ENCODE measurements around the gene ZNF324B. TPM values are rescaled to one million over a fixed set of nuclear protein-coding genes. Genes with fewer than 3 reads are reported as not detected.

ZNF324B gene
- total and polyA plus RNA-seq, 2 of the 8 experiments (the other 6 are each of a cell fraction or from before 2014, with no cell fraction given) = 2.9 to 6.0 TPM

- Histone ChIP-seq H2BK20ac (ENCODE audit: low read length) (no peak within 1 kb of the TSS), H3K79me1 (ENCODE audit: low read depth, low read length) (0 out of 2 replicates have a peak, but pooled peaks cover 5% of the 10 kb centered on the region), H3K4me2 (ENCODE audit: insufficient read depth in 1 of 2, low read depth in 2 of 2, low read length in 2 of 2) (peak within 1 kb of the TSS; percentile 94 to 95), H4K8ac (ENCODE audit: extremely low read depth, insufficient read depth, low read length) (peak within 1 kb of the TSS; percentile 92), H2BK5ac (ENCODE audit: low read depth, low read length) (peak within 1 kb of the TSS; percentile 82), H2BK15ac (ENCODE audit: low read length) (0 out of 2 replicates have a peak within 1 kb of the TSS, but pooled peaks have one; percentile 53), H3K56ac (replicated peaks; ENCODE audit: insufficient read length, low read depth, low read length) (peak within 1 kb of the TSS; percentile 57), H3K4me1 (replicated peaks in 1 of 4; ENCODE audit: control insufficient read depth in 3 of 4, insufficient read depth in 4 of 4, low read length in 3 of 4) (peaks cover 0 to 18% (median 9%) of the 10 kb centered on the region in 4 experiments; a peak in 5 of 7 replicates), H3K79me2 (ENCODE audit: control insufficient read depth in 1 of 2, insufficient read depth in 2 of 2, low read length in 2 of 2) (no peaks in the 10 kb centered on the region), H3K4ac (replicated peaks; ENCODE audit: insufficient read length, low read depth, low read length) (peak within 1 kb of the TSS; percentile 77), H4K91ac (replicated peaks; ENCODE audit: insufficient read length, low read length) (peak within 1 kb of the TSS; percentile 65), H2BK120ac (replicated peaks; ENCODE audit: low read depth, low read length) (no peak within 1 kb of the TSS), H3K27ac (ENCODE audit: low read depth, low read length) (peak within 1 kb of the TSS; percentile 54; the same call in 1 of the 2 replicates), H4K5ac (ENCODE audit: insufficient read length, low read depth, low read length) (peak within 1 kb of the TSS; percentile 68), H3K27me3 (replicated peaks in 1 of 4; ENCODE audit: control insufficient read depth in 3 of 4, extremely low read depth in 1 of 4, insufficient read depth in 3 of 4, low read length in 3 of 4) (peaks cover 0 to 7% (median 1%) of the 10 kb centered on the region in 4 experiments; a peak in 2 of 7 replicates), H3K14ac (ENCODE audit: insufficient read length) (no peak within 1 kb of the TSS), H3K9me3 (ENCODE audit: insufficient read depth in 2 of 2, low read depth in 1 of 2, low read length in 1 of 2) (no peaks in the 10 kb centered on the region), H3K23me2 (ENCODE audit: low read depth, low read length) (peaks cover 14% of the 10 kb centered on the region), H2BK12ac (ENCODE audit: low read depth, low read length) (no peak within 1 kb of the TSS; the same call in 1 of the 2 replicates), H3K9ac (replicated peaks in 1 of 4; ENCODE audit: extremely low read depth in 1 of 4, low read depth in 3 of 4, low read length in 3 of 4) (peak within 1 kb of the TSS; percentile 69 to 78 (median 73)), H4K20me1 (replicated peaks in 1 of 2; ENCODE audit: control insufficient read depth in 1 of 2, insufficient read depth in 2 of 2, low read length in 2 of 2) (no peaks in the 10 kb centered on the region), H3K4me3 (ENCODE audit: extremely low read depth in 1 of 4, insufficient read depth in 2 of 4, low read depth in 3 of 4, low read length in 4 of 4) (peak within 1 kb of the TSS; percentile 76 to 85 (median 80)), H3K36me3 (ENCODE audit: control insufficient read depth in 2 of 4, insufficient read depth in 4 of 4, low read length in 3 of 4) (no peaks in the 10 kb centered on the region), H3K18ac (ENCODE audit: extremely low read depth, low read length) (peak within 1 kb of the TSS; percentile 83), H2AFZ (ENCODE audit: low read length) (peak within 1 kb of the TSS; percentile 74; the same call in 1 of the 2 replicates), H3K23ac (ENCODE audit: insufficient read length) (no peak within 1 kb of the TSS), H2AK5ac (ENCODE audit: low read depth, low read length) (no peak within 1 kb of the TSS)
- WGBS, 2 experiments (ENCODE audit: extremely low coverage in 1 of 2, insufficient coverage in 1 of 2, insufficient read length in 1 of 2, insufficient replicate concordance in 2 of 2, low coverage in 1 of 2, low lambda C conversion rate in 2 of 2, missing lambda C conversion rate in 1 of 2) = 2% methylated on average over 80 of the region's 100 CpGs; no CpG with 5 or more reads in 1 of the 2 experiments
- CTCF ChIA-PET (ENCODE audit: partially characterized antibody) = no interaction called here
- POLR2A ChIA-PET (ENCODE audit: partially characterized antibody) = interaction anchor here (0.7 to 1.6 kb wide), 16 partner anchors 8 to 135 kb away, joined by 3 to 14 read pairs (median 3); partner anchors contain the start of genes RNF225, ZNF132, ZNF324B and ZSCAN22
- no peak for FAIRE-seq
- peak; percentile 74 to 93 for DNase-seq (ENCODE audit: low read depth in 1 of 2, low spot score in 2 of 2)
- peak; percentile 70; the same call in 1 of the 2 replicates for TF ChIP-seq SP4 (IDR thresholded peaks at IDR 0.05; ENCODE audit: low read length)
- TF ChIP-seq GABPA (IDR thresholded peaks at IDR 0.05; ENCODE audit: borderline replicate concordance, insufficient read depth, low read length) = peak; percentile 14; the same call in 1 of the 2 replicates
- TF ChIP-seq CHD1 (IDR thresholded peaks at IDR 0.05; ENCODE audit: low read depth, low read length) = no peak
- peak; percentile 85 to 90 for TF ChIP-seq POLR2A (IDR thresholded peaks at IDR 0.05; ENCODE audit: control extremely low read depth in 1 of 2, low read depth in 2 of 2, low read length in 2 of 2)
- TF ChIP-seq CHD2 (IDR thresholded peaks at IDR 0.05; ENCODE audit: low read length) = 0 out of 2 replicates have a peak, but pooled peaks have one; percentile 29
- TF ChIP-seq TAF1 (IDR thresholded peaks at IDR 0.05; ENCODE audit: low read depth, low read length) = peak; percentile 90
- no peak for TF ChIP-seq SAP30 (IDR thresholded peaks at IDR 0.05; ENCODE audit: insufficient read depth, insufficient replicate concordance, low read length)
- peak; percentile 80 for TF ChIP-seq CREB1 (IDR thresholded peaks at IDR 0.05)
- TF ChIP-seq SIRT6 (IDR thresholded peaks at IDR 0.05; ENCODE audit: low read length) = no peak
- no peak for TF ChIP-seq EP300 (IDR thresholded peaks at IDR 0.05; ENCODE audit: borderline replicate concordance in 1 of 2, low read depth in 2 of 2, low read length in 2 of 2)
Measured at GRCh38 chr19:58408152-58409009, 43.0 kb upstream of the ZNF324B start, which contains the start of gene ZNF584. TSS of gene ZNF584 (plus strand) at chr19:58408649. CDS start at chr19:58409148, 499 bp downstream.

All from H1 (cell line).